H4 (cell line): ENCODE data around the gene CDK19. TPM values are rescaled to one million over a fixed set of nuclear protein-coding genes. Genes with fewer than 3 reads are reported as not detected.

Experiments
- DNase-seq: peaks from one replicate; pipeline ENCODE4 v3.0.0-alpha.2; 2015; ENCODE audit warnings: low spot score
- total RNA-seq: library from RNA; depleted of rRNA; stranded (reverse); fragments of >200 nt; shearing (Covaris generic); gene quantifications from 2 replicates; pipeline ENCODE4 v1.2.3, GENCODE V29; 2014

The CDK19 gene
- total RNA-seq, 1 experiment from 2014 or later, result 6.8 TPM

DNA sequence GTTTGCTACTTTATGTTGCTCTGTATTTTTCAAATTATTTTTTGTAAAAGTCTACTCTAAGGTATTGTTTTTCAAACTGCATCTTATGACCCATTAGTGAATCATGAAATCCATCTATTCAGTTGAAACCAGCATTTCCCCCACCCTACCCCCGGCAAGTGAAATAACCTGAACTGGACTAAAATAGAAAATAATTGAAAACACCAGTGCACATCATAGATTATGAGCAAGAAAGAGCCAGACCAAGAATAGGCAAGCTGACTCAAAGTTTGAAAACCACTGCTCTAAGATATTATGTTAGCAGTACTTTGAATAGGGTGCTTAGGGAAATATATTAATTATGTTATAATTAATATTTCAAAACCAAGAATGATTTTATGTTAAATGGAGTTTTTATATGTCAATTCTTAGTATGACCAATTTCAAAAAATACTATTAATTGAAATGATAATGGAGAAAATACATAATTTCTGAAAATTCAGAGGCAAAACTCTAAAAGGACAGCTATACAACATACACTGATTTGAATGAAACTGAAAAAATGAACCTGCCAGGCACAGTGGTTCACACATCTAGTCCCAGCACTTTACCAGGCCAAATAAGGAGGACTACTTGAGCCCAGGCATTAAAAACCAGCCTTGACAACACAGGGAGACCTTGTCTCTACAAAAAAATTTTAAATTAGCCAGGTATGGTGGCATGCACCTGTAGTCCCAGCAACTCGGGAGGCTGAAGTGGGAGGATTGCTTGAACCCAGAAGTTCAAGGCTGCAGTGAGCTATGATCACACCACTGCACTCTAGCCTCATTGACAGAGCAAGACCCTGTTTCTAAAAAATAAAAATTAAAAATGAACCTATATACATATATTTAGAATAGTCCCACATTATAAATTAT, 112.0 kb downstream of the CDK19 start:
- DNase-seq, result no peak

DNA sequence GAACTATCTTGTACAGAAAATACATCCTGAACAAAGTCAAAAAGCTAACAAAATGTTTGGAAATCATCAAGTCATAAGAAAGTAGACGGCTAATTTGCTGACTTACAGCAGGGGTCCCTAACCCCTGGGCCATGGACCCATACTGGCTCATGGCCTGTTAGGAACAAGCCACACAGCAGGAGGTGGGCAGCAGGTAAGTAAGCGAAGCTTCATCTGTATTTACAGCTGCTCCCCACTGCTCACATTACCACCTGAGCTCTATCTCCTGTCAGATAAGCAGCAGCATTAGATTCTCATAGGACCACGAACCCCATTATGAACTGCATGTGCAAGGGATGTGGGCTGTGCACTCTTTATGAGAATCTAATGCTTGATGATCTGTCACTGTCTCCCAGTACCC, 115.5 kb downstream of the CDK19 start:
- no peak for DNase-seq

DNA sequence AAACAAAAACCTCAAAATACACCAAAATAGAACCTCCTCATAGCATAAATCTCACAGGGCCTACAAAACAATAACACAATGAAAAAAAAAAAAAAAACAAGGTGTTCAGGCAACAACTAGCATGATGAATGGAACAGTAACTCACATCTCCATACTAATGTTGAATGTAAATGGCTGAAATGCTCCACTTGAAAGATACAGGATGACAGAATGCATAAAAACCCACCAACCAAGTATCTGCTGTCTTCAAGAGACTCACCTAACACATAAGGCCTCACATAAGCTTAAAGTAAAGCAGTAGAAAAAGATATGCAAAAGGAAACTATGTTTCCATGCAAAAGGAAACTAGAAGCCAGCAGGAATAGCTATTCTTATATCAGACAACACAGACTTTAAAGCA, 121.3 kb downstream of the CDK19 start:
- no peak for DNase-seq

DNA sequence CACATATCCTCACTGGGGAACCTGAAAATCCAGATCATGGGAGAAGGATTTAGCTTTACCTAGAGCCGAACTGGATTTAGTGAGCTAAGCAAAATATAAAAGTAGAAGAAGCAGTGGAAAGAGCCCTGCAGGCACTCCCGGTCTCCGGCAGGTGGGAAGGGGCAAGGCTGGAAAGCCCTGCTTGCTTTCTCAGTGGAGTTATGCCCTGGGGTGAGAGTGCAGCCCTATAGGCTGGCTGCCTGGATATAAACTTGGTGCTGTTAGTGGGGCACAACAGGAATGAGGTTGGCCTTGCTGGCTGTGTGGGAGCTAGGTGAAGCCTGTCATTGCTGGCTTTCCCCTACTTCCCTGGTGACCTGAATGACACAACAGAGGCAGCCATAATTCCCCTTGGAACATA, 122.0 kb downstream of the CDK19 start:
- DNase-seq, result no peak

- no peak for DNase-seq
Observed at GRCh38 chr6:110690916-110691315, 124.4 kb downstream of the CDK19 start.

GRCh38 chr6:110690106-110690654, 125.1 kb downstream of the CDK19 start:
- no peak for DNase-seq

DNA sequence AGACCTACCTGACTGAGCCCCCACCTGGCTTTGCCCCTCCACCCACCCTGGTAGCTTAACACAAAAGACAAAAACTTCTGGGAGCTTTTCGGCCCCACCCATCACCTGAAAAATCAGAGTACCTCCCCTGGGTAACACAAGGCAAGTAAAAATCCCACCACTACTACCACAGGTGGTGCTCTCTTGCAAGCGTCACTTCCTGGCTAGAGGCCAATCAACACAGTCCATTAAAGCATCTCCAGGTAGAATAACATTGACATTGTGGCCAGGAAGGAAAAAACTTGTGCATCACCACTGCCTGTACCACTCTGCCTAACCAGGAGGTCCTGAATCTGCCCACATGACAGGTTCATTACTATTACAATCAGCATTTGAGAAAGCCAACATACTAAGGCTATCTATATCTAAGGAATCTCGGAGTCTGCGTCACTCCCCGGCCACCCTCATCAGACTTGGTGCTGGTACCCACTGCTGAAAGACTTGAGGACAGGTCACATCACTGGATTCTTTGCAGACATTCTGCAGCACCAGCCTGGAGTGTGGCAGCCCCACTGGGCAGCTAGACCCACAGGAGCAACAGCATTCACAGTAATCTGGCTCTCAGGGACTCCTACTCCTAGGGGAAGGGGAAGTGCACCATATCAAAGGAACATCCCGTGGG, 125.9 kb downstream of the CDK19 start:
- DNase-seq, result no peak

DNA sequence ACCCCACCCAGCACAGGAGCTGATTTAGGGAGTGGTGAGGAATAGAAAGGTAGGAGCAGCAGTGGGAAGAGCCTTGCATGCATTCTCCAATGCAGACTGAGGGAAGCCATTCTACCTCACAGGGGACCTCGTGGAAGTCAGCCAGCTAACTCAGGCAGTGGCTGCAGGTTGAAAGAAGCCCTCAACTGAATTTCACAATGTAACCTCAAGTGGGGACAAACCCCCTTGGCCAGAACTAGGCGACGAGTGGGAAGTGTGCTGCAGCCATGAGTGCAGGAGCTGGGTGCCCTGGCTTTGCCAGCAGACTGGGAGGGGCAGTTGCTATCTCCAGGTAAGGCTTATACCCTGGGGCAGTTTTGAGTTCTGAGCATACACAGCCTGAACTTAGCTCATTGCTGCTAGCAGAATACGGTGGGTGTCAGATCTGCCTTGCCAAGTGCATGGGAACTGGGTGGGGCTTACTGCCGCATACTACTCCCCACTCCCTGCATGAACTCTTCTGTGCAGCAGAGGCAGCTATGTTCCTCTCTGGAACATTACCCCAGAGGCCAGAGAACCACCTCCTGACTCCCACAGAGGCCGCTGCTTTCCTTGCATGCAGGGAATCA, 126.5 kb downstream of the CDK19 start:
- no peak for DNase-seq

DNA sequence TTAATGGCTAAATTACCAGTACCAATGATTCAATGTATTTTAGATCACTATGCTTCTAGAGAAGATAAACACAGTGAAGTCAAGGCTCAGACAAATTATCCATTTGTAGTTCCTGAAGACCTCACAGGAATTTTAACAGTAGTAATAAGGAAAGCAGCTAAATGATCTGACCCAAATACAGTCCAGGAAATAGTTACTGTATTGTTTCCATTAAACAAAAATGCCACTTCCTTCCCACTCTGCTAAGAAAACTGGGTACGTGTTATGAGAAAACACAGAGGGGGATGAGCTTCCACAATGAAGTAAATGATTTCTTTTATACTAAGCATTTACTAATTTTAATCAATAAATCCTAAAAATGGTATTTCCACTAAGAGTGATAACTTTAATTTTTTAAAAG, 127.9 kb downstream of the CDK19 start:
- no peak for DNase-seq

DNA sequence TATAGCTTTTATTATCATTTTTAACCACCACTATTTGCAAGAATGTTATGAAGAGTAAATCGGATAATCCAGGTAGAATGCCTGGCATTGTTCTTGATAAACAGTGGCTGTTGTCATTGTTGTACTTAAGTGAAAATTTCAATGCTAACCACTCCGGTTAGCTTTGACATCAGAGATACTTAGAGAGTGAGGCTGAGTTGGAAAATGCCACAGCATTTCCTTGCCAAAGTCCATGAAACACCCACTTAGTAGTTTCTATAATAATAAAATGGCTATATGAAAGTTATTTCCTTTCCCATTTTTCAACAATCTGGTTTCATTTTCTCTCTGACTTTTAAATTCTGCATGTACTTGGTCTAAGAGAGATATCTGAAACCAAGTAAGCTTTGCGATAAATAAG, 132.0 kb downstream of the CDK19 start:
- DNase-seq, result no peak

DNA sequence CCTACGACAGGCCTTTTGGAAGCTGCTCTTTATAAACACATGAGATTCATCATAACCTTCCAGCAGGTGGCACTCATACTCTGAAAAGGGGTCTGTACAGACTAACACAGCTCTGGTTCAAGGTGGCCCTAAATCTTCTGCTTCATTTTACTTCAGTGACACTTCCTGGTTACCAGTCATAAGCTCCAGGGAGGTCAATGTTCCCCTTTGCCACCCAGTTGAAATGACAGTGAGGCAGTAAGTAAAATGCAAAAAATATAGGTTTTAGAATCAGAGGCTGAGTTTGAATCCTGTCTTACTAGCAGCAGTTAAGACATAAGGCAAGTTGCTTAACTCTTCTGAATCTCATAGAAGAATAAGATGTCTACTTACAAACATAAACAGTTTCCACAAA, 132.8 kb downstream of the CDK19 start:
- peak; percentile 60 for DNase-seq

DNA sequence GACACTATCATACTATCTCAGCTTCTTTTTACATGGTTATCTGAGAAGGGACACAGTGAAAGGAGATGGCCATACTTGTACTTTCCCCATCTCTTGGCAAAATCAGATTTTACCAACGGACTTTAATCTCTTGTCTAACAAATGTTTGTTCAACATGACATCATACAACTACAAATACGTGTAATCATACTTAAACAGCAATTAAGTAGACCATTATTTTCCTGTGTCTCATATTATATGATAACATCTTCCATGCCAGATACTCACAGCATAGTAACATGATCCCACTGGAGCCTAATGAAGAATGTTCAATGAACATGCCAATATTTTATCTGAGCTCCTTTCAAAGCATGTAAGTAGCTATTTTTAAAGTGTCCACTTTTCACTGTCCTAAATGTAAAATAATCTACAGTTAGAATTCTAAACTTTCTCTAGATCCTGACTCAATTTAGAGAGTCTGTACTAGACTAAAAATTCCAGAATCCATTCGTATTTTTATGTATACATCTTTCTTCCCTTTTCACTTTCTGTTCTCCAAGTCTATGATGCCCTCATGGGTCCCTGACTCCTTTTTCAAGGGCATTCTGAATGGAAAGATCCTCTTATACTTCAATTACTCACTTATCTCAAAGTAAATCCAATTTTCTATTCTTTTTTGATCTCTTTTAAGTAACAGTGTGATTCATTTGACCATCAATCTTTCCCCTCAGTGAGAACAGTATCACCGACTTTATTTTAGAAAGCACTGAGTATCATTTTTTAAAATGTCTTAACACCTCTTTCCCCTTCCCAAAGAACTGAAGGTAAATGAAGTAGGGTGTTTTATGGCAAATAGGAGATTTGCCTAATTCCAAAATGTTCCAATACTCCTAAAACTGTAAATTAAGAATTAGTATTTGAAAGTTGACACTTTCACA, 133.5 kb downstream of the CDK19 start:
- DNase-seq, result no peak

GRCh38 chr6:110676396-110676795, 138.9 kb downstream of the CDK19 start:
- no peak for DNase-seq

DNA sequence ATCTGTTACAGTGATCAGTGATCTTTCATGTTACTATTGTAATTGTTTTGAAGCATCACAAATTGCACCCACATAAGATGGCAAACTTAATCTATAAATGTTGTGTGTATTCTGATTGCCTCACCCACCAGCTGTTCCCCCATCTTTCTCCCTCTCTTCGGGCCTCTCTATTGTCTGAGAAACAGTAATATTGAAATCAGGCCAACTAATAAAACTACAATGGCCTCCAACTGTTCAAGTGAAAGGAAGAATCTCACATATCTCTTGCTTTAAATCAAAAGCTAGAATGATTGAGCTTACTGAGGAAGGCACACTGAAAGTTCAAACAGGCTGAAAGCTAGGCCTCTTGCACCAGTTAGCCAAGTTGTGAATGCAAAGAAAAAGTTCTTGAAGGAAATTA, 141.2 kb downstream of the CDK19 start:
- DNase-seq, result no peak

DNA sequence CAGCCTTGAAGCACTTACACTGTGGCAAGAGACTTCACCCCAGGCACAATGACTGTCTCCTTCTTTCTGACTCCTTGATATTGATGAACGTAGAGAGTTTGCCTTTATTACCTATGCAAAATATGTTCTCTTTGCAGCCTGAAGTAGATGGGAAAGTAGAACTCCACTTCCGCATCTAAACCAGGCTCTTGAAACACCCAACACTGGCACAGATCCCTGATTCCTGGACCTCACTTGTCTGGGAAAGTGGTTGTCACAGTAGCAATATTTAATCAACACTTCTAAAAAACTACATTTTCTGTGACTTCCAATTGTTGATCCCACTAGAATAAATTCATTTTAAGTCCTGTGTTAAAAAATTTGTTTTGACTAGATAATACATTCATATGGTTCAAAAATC, 143.1 kb downstream of the CDK19 start:
- no peak for DNase-seq

- DNase-seq, result no peak
Observed at GRCh38 chr6:110671447-110671846, 143.8 kb downstream of the CDK19 start.

GRCh38 chr6:110665600-110665999, 149.7 kb downstream of the CDK19 start:
- no peak for DNase-seq

DNA sequence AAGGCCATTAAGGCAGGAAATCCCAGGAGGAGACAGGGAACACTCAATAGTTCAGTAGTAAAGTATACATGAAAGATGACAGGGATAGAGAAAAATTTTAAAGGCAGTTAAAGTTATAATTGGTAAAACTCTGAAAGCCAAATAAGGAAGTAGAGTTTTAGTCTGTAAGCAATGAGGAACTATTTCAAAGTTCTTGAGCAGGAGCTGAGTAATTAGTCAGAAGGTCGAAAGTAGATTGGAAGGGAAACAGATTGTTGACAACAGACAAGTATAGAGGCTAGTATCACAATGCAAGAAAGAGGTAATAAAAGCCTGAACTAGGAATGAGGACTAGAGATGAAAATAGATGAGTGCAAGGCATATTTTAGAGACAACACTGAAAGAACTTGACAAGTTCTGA, 150.3 kb downstream of the CDK19 start:
- DNase-seq, result no peak

DNA sequence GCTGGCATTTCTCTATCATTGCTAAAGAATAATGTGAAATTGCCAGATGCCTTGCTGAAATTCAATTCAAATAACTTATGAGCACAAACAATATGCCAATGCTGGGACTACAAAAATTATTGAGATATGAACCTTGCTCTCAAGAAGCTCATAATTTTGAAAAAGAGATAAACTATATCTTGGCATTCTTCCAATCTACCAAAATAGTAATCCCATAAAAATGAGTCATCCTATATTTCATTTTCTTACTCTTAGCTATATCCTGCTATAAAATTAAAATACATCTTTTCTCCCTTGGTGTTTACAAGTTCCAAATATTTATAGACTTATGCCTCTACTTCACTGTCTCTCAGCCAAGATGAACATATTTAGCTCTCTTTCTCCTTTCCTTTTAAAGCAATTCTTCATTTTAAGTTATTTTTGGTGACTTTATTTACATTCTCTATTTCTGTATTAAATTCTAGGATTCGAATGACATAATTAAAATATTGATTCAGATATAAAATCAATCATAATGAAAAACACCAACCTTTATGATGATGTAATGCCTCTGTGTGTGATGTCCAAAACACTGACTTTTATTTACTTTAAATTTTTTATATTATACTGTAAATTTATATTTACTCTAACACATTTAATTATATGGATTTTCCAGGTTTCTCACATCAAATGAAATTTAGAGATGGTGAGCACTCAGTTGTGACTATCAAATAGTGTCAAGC, 152.6 kb downstream of the CDK19 start:
- DNase-seq, result no peak

DNA sequence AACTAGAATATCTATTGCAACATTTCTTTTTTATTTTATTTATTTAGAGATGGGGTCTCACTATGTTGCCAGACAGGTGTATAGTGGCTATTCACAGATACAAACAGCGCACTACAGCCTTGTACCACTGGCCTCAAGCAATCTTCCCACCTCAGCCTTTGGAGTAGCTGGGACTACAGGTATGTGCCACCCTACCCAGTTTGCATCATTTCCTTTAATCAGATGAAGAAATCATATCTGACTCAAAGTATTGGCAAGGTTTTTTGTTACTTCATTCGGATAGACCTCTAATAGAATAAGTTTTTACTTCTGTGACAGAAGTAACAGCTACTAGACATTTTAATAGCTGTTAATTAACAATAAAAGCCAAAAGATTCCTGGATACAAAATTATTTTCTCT, 153.9 kb downstream of the CDK19 start:
- DNase-seq, result no peak
